Fibroblast of lung (primary cell): ENCODE data around the gene DPAGT1. TPM values are rescaled to one million over a fixed set of nuclear protein-coding genes. Genes with fewer than 3 reads are reported as not detected.

ENCODE experiments used
- DNase-seq, 2 donors: peaks; one replicate each; pipeline versions ENCODE4 v3.0.0 to v3.0.0-alpha.2; 2010; ENCODE audit warnings: low read depth in 2 of 2
- H2AFZ ChIP-seq: 2 replicates; pipeline ENCODE4 v1.5.1; 2012; ENCODE audit warnings: low read length, control low read depth, inconsistent platforms
- H3K27ac ChIP-seq: 2 replicates; pipeline ENCODE4 v1.5.1; 2011; ENCODE audit warnings: low read length, control low read depth; ENCODE audit not compliant: insufficient read depth
- H3K27me3 ChIP-seq: 2 replicates; pipeline ENCODE4 v1.5.1; 2011; ENCODE audit warnings: mild to moderate bottlenecking, low read length; ENCODE audit not compliant: control insufficient read depth, insufficient read depth
- H3K36me3 ChIP-seq: 2 replicates; pipeline ENCODE4 v1.5.1; 2011; ENCODE audit warnings: low read length; ENCODE audit not compliant: control insufficient read depth, insufficient read depth
- H3K4me1 ChIP-seq: 2 replicates; pipeline ENCODE4 v1.5.1; 2011; ENCODE audit warnings: low read length; ENCODE audit not compliant: control insufficient read depth, insufficient read depth; ENCODE audit errors: extremely low read depth
- H3K4me2 ChIP-seq: 2 replicates; pipeline ENCODE4 v1.5.1; 2011; ENCODE audit warnings: low read length, control low read depth; ENCODE audit not compliant: insufficient read depth; ENCODE audit errors: extremely low read depth
- H3K4me3 ChIP-seq, 4 experiments: fragments of 200-600 bp in 1 of 4; sonication (generic) in 1 of 4; replicated peaks in 1 of 4; 2 replicates each; pipeline ENCODE4 v1.5.1; 2011 to 2016; ENCODE audit warnings: low read length in 4 of 4, low read depth in 3 of 4, mild to moderate bottlenecking in 3 of 4, control low read depth in 2 of 4, inconsistent platforms in 1 of 4, mixed read lengths in 1 of 4; ENCODE audit not compliant: insufficient read depth in 1 of 4; ENCODE audit errors: control extremely low read depth in 1 of 4
- H3K79me2 ChIP-seq: 2 replicates; pipeline ENCODE4 v1.5.1; 2012; ENCODE audit warnings: mild to moderate bottlenecking, low read length, inconsistent platforms; ENCODE audit not compliant: control insufficient read depth, insufficient read depth
- H3K9ac ChIP-seq: 2 replicates; pipeline ENCODE4 v1.5.1; 2011; ENCODE audit warnings: mild to moderate bottlenecking, low read length, control low read depth; ENCODE audit not compliant: insufficient read depth
- H3K9me3 ChIP-seq: 2 replicates; pipeline ENCODE4 v1.5.1; 2012; ENCODE audit warnings: low read depth, low read length; ENCODE audit not compliant: control insufficient read depth, insufficient read depth
- H4K20me1 ChIP-seq: 2 replicates; pipeline ENCODE4 v1.5.1; 2011; ENCODE audit warnings: low read length; ENCODE audit not compliant: control insufficient read depth, insufficient read depth; ENCODE audit errors: extremely low read depth
- CTCF ChIP-seq, 2 donors: IDR thresholded peaks in 1 of 2; conservative IDR thresholded peaks in 1 of 2; 1 replicate in 1 of 2; 2 replicates in 1 of 2; pipeline ENCODE4 v1.5.1; 2011 to 2012; ENCODE audit warnings: low read length in 2 of 2, control low read depth in 1 of 2, inconsistent platforms in 1 of 2, low read depth in 1 of 2, mild to moderate bottlenecking in 1 of 2
- EZH2 ChIP-seq: IDR thresholded peaks from 2 replicates; pipeline ENCODE4 v1.5.1; 2012; ENCODE audit warnings: low read length, control low read depth, mild to moderate bottlenecking; ENCODE audit errors: missing control alignments
- polyA plus RNA-seq, 2 donors: library from polyadenylated mRNA; depleted of rRNA in 1 of 2; stranded (reverse) in 1 of 2; unstranded in 1 of 2; fragments of >200 nt; gene quantifications; 2 replicates each; pipeline ENCODE4 v1.2.1, GENCODE V29; 2011 to 2012; ENCODE audit warnings: missing spikeins in 1 of 2
- total RNA-seq: library from RNA; depleted of rRNA; stranded (reverse); fragments of >200 nt; gene quantifications from 2 replicates; pipeline ENCODE4 v1.2.1, GENCODE V29; 2014

DPAGT1 gene
- total and polyA plus RNA-seq, 2 donors (not counting 1 experiment from before 2014, with no cell fraction given) = 14.5 to 44.9 TPM

GRCh38 chr11:119077839-119078238 is 23.8 kb downstream of the DPAGT1 start:
- Histone ChIP-seq H2AFZ (no peak overlapping the region), H3K4me3 (no peak overlapping the region), H3K79me2 (no peaks in the 10 kb centered on the region), H3K27me3 (no peaks in the 10 kb centered on the region), H3K4me1 (no peaks in the 10 kb centered on the region), H3K36me3 (peaks cover 27% of the 10 kb centered on the region), H3K4me2 (no peak overlapping the region), H3K27ac (no peak overlapping the region), H4K20me1 (no peaks in the 10 kb centered on the region), H3K9ac (no peak overlapping the region), H3K9me3 (no peaks in the 10 kb centered on the region)
- TF ChIP-seq EZH2 (no peak), CTCF (conservative IDR thresholded peaks at IDR 0.05 in 1 of 2, IDR thresholded peaks at IDR 0.05 in 1 of 2; ENCODE audit: low read depth in 1 of 2, low read length in 2 of 2) (no peak)
- DNase-seq = no peak

- Histone ChIP-seq H3K27me3 (no peaks in the 10 kb centered on the region), H2AFZ (peak within 1 kb of the TSS; percentile 78), H3K36me3 (peaks cover 6% of the 10 kb centered on the region), H3K4me3 (peak within 1 kb of the TSS; percentile 78 to 100 (median 89)), H3K4me1 (peaks cover 4% of the 10 kb centered on the region), H3K27ac (peak within 1 kb of the TSS; percentile 94), H3K9me3 (no peaks in the 10 kb centered on the region), H4K20me1 (no peaks in the 10 kb centered on the region), H3K4me2 (peak within 1 kb of the TSS; percentile 39), H3K9ac (peak within 1 kb of the TSS; percentile 70), H3K79me2 (peaks cover 19% of the 10 kb centered on the region)
- TF ChIP-seq CTCF (conservative IDR thresholded peaks at IDR 0.05 in 1 of 2, IDR thresholded peaks at IDR 0.05 in 1 of 2; ENCODE audit: low read depth in 1 of 2, low read length in 2 of 2) = no peak
- no peak for TF ChIP-seq EZH2
- DNase-seq = peak; percentile 93 to 96
Observed at GRCh38 chr11:119067371-119068222, 34.1 kb downstream of the DPAGT1 start, which contains the start of gene VPS11. TSS of gene VPS11 (plus strand) at chr11:119067818. CDS start at chr11:119067824, 6 bp downstream.

- H3K4me3 ChIP-seq = no peak overlapping the region
- peaks cover 6% of the 10 kb centered on the region for H3K4me1 ChIP-seq
- TF ChIP-seq EZH2 = no peak
- peak; percentile 47 to 61 for TF ChIP-seq CTCF (conservative IDR thresholded peaks at IDR 0.05 in 1 of 2, IDR thresholded peaks at IDR 0.05 in 1 of 2; ENCODE audit: low read depth in 1 of 2, low read length in 2 of 2)
- H4K20me1 ChIP-seq = no peaks in the 10 kb centered on the region
- no peak overlapping the region for H3K9ac ChIP-seq
- no peak overlapping the region for H3K4me2 ChIP-seq
- no peak overlapping the region for H3K27ac ChIP-seq
- no peaks in the 10 kb centered on the region for H3K27me3 ChIP-seq
- H3K79me2 ChIP-seq = peaks cover 19% of the 10 kb centered on the region
- no peaks in the 10 kb centered on the region for H3K9me3 ChIP-seq
- peak; percentile 20 to 44 for DNase-seq
- no peak overlapping the region for H2AFZ ChIP-seq
- peaks cover 3% of the 10 kb centered on the region for H3K36me3 ChIP-seq
Observed at GRCh38 chr11:119065369-119065768, 36.3 kb downstream of the DPAGT1 start.
